ENCODE measurements around the gene MREG. TPM values are rescaled to one million over a fixed set of nuclear protein-coding genes. Genes with fewer than 3 reads are reported as not detected.

MREG gene
- total and polyA plus RNA-seq, 10 of the 15 experiments (the other 5 are each of a cell fraction or from before 2014, with no cell fraction given): 6.9 to 45.0 (median 28.5) TPM

DNA sequence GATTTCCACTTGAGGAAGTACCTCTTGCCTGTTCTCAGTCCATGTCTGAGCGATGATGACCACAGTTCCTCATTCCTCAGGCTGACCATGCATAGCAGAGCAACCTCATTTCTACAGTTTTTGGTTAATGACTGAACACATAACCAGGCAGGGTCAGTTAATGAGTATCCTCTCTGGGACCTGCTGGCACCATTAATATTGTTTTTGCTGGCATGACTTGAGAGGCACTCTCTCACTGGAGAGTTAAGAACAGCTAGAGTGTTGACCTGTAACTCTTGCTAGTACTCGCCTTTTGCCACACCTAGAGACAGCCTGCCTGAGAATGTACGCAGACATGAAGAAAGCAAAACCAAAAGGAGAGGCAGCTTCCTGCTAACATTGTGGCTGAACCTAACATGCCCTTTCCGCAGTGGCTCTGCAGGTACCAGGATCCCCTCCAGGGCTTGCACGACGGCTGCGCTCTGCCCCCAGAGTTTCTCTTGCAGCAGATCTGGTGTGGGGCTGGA, 44.4 kb upstream of the MREG start:
- H3K9me3 ChIP-seq (replicated peaks; ENCODE audit: control insufficient read depth, insufficient read depth, low read length): no peaks in the 10 kb centered on the region; the same call in 2 of the 3 replicates
- peaks cover 24% of the 10 kb centered on the region for H3K4me1 ChIP-seq (ENCODE audit: control insufficient read depth, insufficient read depth, low read length)
- no peaks in the 10 kb centered on the region for H4K20me1 ChIP-seq (ENCODE audit: control insufficient read depth, insufficient read depth)
- in situ Hi-C loops (cut with MboI) (no loop called here), intact Hi-C loops (cut with micrococcal nuclease; ENCODE audit: unreplicated experiment) (loop anchor here (1.0 to 2.0 kb wide), 3 partner anchors 23 to 56 kb away; partner anchors contain the start of genes PECR and TMEM169)
- no peaks in the 10 kb centered on the region for H3K27me3 ChIP-seq (replicated peaks in 1 of 2; ENCODE audit: control insufficient read depth in 2 of 2, insufficient read depth in 2 of 2, low read length in 1 of 2)
- H3K9ac ChIP-seq (ENCODE audit: control insufficient read depth, insufficient read depth, low read length): peak overlapping the region; percentile 54
- peak overlapping the region; percentile 85 for H3K27ac ChIP-seq (ENCODE audit: control insufficient read depth, insufficient read depth)
- peak; percentile 95 for FAIRE-seq
- CTCF ChIA-PET: interaction anchor here (0.6 to 6.2 kb wide), 15 partner anchors 10 to 83 kb away, joined by 3 to 89 read pairs (median 6); partner anchors contain the start of gene XRCC5
- H2AFZ ChIP-seq (ENCODE audit: control insufficient read depth, low read depth, low read length): peak overlapping the region; percentile 70
- H3K4me2 ChIP-seq (ENCODE audit: control insufficient read depth, insufficient read depth): peak overlapping the region; percentile 67
- BruUV-seq (replicated peaks): no TSS peak
- ATAC-seq: peak; percentile 93
- POLR2A ChIA-PET: interaction anchor here (0.6 to 2.5 kb wide), 6 partner anchors 12 to 52 kb away, joined by 3 to 8 read pairs (median 6); partner anchors contain the start of genes PECR, TMEM169 and XRCC5
- WGBS (ENCODE audit: insufficient coverage, insufficient replicate concordance, low lambda C conversion rate, missing lambda C conversion rate): 2% methylated on average over 7 of the region's 7 CpGs
- no peaks in the 10 kb centered on the region for H3K79me2 ChIP-seq (ENCODE audit: control insufficient read depth, insufficient read depth, low read length)
- H3K36me3 ChIP-seq (ENCODE audit: control insufficient read depth in 2 of 2, insufficient read depth in 2 of 2, low read length in 1 of 2): 0 out of 4 replicates have a peak, but pooled peaks cover 0 to 6% of the 10 kb centered on the region in 2 experiments
- RAD21 ChIA-PET (ENCODE audit: unreplicated experiment): interaction anchor here (0.9 to 5.2 kb wide), 12 partner anchors 13 to 83 kb away, joined by 3 to 34 read pairs (median 5); partner anchors contain the start of genes PECR, TMEM169 and XRCC5
- H3K4me3 ChIP-seq: peak overlapping the region; percentile 62
- SMC1A ChIA-PET (ENCODE audit: uncharacterized antibody, unreplicated experiment): interaction anchor here (0.6 to 6.2 kb wide), 22 partner anchors 11 to 134 kb away, joined by 3 to 59 read pairs (median 6); partner anchors contain the start of gene XRCC5
- DNase-seq (ENCODE audit: low read depth, low spot score): peak; percentile 96
- TF ChIP-seq PML (IDR thresholded peaks at IDR 0.05; ENCODE audit: low read length) (no peak; the same call in 1 of the 2 replicates), GABPA (IDR thresholded peaks at IDR 0.05; ENCODE audit: low read depth) (no peak), CHD2 (IDR thresholded peaks at IDR 0.05; ENCODE audit: borderline replicate concordance, low read depth, low read length) (no peak), BHLHE40 (IDR thresholded peaks at IDR 0.05; ENCODE audit: borderline replicate concordance in 1 of 2, low read depth in 2 of 2, low read length in 1 of 2) (peak; percentile 7 to 23; a peak in 1 of 4 replicates), POLR2AphosphoS5 (IDR thresholded peaks at IDR 0.05; ENCODE audit: low read length) (peak; percentile 84), HCFC1 (IDR thresholded peaks at IDR 0.05; ENCODE audit: low read length) (peak; percentile 6; the same call in 1 of the 2 replicates), FOXM1 (IDR thresholded peaks at IDR 0.05; ENCODE audit: low read depth, low read length) (0 out of 2 replicates have a peak, but pooled peaks have one; percentile 25), KAT2A (conservative IDR thresholded peaks at IDR 0.05; ENCODE audit: control insufficient read depth, low read depth, low read length) (no peak), ZZZ3 (IDR thresholded peaks at IDR 0.05; ENCODE audit: control insufficient read depth, insufficient read length, low read depth) (no peak), SREBF2 (IDR thresholded peaks at IDR 0.05; ENCODE audit: low read length) (no peak), DPF2 (IDR thresholded peaks at IDR 0.05) (peak; percentile 87; the same call in 1 of the 2 replicates), EP300 (IDR thresholded peaks at IDR 0.05; ENCODE audit: borderline replicate concordance in 1 of 2, control insufficient read depth in 1 of 2, low read depth in 2 of 2, low read length in 2 of 2) (peak; percentile 55 to 66; a peak in 2 of 4 replicates), LARP7 (IDR thresholded peaks at IDR 0.05) (no peak), SMAD1 (IDR thresholded peaks at IDR 0.05; ENCODE audit: low read depth, partially characterized antibody) (no peak), SMAD5 (IDR thresholded peaks at IDR 0.05; ENCODE audit: low read depth) (no peak)
- TF ChIP-seq, protein P1, sequence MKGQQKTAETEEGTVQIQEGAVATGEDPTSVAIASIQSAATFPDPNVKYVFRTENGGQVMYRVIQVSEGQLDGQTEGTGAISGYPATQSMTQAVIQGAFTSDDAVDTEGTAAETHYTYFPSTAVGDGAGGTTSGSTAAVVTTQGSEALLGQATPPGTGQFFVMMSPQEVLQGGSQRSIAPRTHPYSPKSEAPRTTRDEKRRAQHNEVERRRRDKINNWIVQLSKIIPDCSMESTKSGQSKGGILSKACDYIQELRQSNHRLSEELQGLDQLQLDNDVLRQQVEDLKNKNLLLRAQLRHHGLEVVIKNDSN (IDR thresholded peaks at IDR 0.05; ENCODE audit: borderline replicate concordance, extremely low read length, insufficient read depth, low read depth, low read length): no peak
- TF ChIP-seq, protein P2, sequence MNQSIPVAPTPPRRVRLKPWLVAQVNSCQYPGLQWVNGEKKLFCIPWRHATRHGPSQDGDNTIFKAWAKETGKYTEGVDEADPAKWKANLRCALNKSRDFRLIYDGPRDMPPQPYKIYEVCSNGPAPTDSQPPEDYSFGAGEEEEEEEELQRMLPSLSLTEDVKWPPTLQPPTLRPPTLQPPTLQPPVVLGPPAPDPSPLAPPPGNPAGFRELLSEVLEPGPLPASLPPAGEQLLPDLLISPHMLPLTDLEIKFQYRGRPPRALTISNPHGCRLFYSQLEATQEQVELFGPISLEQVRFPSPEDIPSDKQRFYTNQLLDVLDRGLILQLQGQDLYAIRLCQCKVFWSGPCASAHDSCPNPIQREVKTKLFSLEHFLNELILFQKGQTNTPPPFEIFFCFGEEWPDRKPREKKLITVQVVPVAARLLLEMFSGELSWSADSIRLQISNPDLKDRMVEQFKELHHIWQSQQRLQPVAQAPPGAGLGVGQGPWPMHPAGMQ (IDR thresholded peaks at IDR 0.05; ENCODE audit: borderline replicate concordance): no peak
- TF ChIP-seq, protein P3, sequence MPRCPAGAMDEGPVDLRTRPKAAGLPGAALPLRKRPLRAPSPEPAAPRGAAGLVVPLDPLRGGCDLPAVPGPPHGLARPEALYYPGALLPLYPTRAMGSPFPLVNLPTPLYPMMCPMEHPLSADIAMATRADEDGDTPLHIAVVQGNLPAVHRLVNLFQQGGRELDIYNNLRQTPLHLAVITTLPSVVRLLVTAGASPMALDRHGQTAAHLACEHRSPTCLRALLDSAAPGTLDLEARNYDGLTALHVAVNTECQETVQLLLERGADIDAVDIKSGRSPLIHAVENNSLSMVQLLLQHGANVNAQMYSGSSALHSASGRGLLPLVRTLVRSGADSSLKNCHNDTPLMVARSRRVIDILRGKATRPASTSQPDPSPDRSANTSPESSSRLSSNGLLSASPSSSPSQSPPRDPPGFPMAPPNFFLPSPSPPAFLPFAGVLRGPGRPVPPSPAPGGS (IDR thresholded peaks at IDR 0.05; ENCODE audit: borderline replicate concordance, insufficient read depth, low read depth, low read length, poor library complexity, severe bottlenecking): no peak
